SK-N-SH (cell line): ENCODE measurements around the gene SPATA13. TPM values are rescaled to one million over a fixed set of nuclear protein-coding genes. Genes with fewer than 3 reads are reported as not detected.

ENCODE experiments used
- CTCF ChIA-PET: fragments of 300-600, 350-600 bp; formaldehyde crosslinking; extraction: SDS; loops from one replicate; lab custom pipeline; 2021; lab: Yijun Ruan, JAX
- POLR2A ChIA-PET: fragments of 350-600 bp; sonication (Branson Sonifier 250); formaldehyde crosslinking; extraction: SDS; loops from one replicate; lab custom pipeline; 2020; ENCODE audit warnings: antibody characterized with exemption, inconsistent platforms; lab: Yijun Ruan, JAX
- DNase-seq: peaks from one replicate; pipeline ENCODE4 v3.0.0; 2012
- H2AFZ ChIP-seq: fragments of 200-600 bp; sonication (generic); 2 replicates; pipeline ENCODE4 v1.8.1; 2016; ENCODE audit warnings: antibody characterized with exemption, mild to moderate bottlenecking, low read depth
- H3F3A ChIP-seq: fragments of 200-600 bp; sonication (generic); replicated peaks from 2 replicates; pipeline ENCODE3; 2016; ENCODE audit warnings: antibody characterized with exemption, mild to moderate bottlenecking; ENCODE audit not compliant: insufficient read depth
- H3K27ac ChIP-seq, 2 experiments: fragments of 200-500 bp in 1 of 2; fragments of 200-600 bp in 1 of 2; sonication (Bioruptor generic) in 1 of 2; sonication (generic), shearing (Covaris generic) in 1 of 2; 2 replicates each; pipeline versions ENCODE4 v1.5.1 to v1.6.1; 2014 to 2016; ENCODE audit warnings: low read depth in 2 of 2, inconsistent platforms in 1 of 2, low read length in 1 of 2, mild to moderate bottlenecking in 1 of 2, mixed read lengths in 1 of 2
- H3K27me3 ChIP-seq: fragments of 200-600 bp; sonication (generic), shearing (Covaris generic); 2 replicates; pipeline ENCODE4 v1.6.1; 2016; ENCODE audit warnings: mixed run types; ENCODE audit not compliant: insufficient read depth
- H3K36me3 ChIP-seq, 2 experiments: fragments of 200-500 bp in 1 of 2; fragments of 200-600 bp in 1 of 2; sonication (Bioruptor generic) in 1 of 2; sonication (generic) in 1 of 2; replicated peaks in 1 of 2; 2 replicates each; pipeline versions ENCODE3 to v1.5.1; 2014 to 2016; ENCODE audit warnings: low read length in 1 of 2, mild to moderate bottlenecking in 1 of 2; ENCODE audit not compliant: insufficient read depth in 2 of 2, control insufficient read depth in 1 of 2
- H3K4me1 ChIP-seq, 2 experiments: fragments of 200-500 bp in 1 of 2; fragments of 200-600 bp in 1 of 2; sonication (Bioruptor generic) in 1 of 2; sonication (generic), shearing (Covaris generic) in 1 of 2; 2 replicates each; pipeline versions ENCODE4 v1.5.1 to v1.6.1; 2014 to 2016; ENCODE audit warnings: low read depth in 1 of 2, low read length in 1 of 2, mixed run types in 1 of 2; ENCODE audit not compliant: insufficient read depth in 2 of 2, control insufficient read depth in 1 of 2
- H3K4me2 ChIP-seq: fragments of 200-600 bp; sonication (generic), shearing (Covaris generic); 2 replicates; pipeline ENCODE4 v1.6.1; 2017; ENCODE audit warnings: mixed run types
- H3K4me3 ChIP-seq, 2 experiments: fragments of 200-500 bp in 1 of 2; fragments of 200-600 bp in 1 of 2; sonication (Bioruptor generic) in 1 of 2; sonication (generic), shearing (Covaris generic) in 1 of 2; 2 replicates each; pipeline versions ENCODE4 v1.5.1 to v1.8.1; 2014 to 2016; ENCODE audit warnings: low read depth in 2 of 2, inconsistent platforms in 1 of 2, low read length in 1 of 2, mild to moderate bottlenecking in 1 of 2, mixed read lengths in 1 of 2, moderate library complexity in 1 of 2
- H3K79me2 ChIP-seq: fragments of 200-600 bp; sonication (generic); 2 replicates; pipeline ENCODE4 v1.8.1; 2017; ENCODE audit warnings: mild to moderate bottlenecking; ENCODE audit not compliant: insufficient read depth
- H3K9ac ChIP-seq: fragments of 200-600 bp; sonication (generic); 2 replicates; pipeline ENCODE4 v1.6.1; 2017; ENCODE audit warnings: mixed run types
- H3K9me2 ChIP-seq: fragments of 200-600 bp; sonication (generic); 2 replicates; pipeline ENCODE4 v1.6.1; 2017; ENCODE audit warnings: mixed run types
- H3K9me3 ChIP-seq: fragments of 200-600 bp; sonication (generic); 2 replicates; pipeline ENCODE4 v1.6.1; 2017; ENCODE audit warnings: mixed run types, mild to moderate bottlenecking, moderate library complexity
- H4K20me1 ChIP-seq: fragments of 200-600 bp; sonication (generic); 2 replicates; pipeline ENCODE4 v1.6.1; 2017; ENCODE audit warnings: mild to moderate bottlenecking, mixed run types; ENCODE audit not compliant: insufficient read depth
- CHD2 ChIP-seq: fragments of 150-350 bp; IDR thresholded peaks from 2 replicates; pipeline ENCODE4 v1.6.1; 2018; ENCODE audit warnings: low read length; ENCODE audit not compliant: partially characterized antibody
- EP300 ChIP-seq, 2 experiments: IDR thresholded peaks; 2 replicates each; pipeline versions ENCODE4 v1.4.0 to v1.6.1; 2012; ENCODE audit warnings: borderline replicate concordance in 1 of 2, low read depth in 1 of 2, low read length in 1 of 2
- FOXJ3 ChIP-seq: sonication (generic); formaldehyde crosslinking; IDR thresholded peaks from 2 replicates; pipeline ENCODE4 v1.5.1; 2020; ENCODE audit warnings: mild to moderate bottlenecking, missing genetic modification reagents
- FOXM1 ChIP-seq: IDR thresholded peaks from 2 replicates; pipeline ENCODE4 v1.4.0; 2012; ENCODE audit warnings: low read depth, mild to moderate bottlenecking
- JUND ChIP-seq: IDR thresholded peaks from 2 replicates; pipeline ENCODE4 v1.4.0; 2012
- MEF2A ChIP-seq: IDR thresholded peaks from 2 replicates; pipeline ENCODE4 v1.4.0; 2012; ENCODE audit warnings: low read depth, borderline replicate concordance
- MXI1 ChIP-seq: IDR thresholded peaks from 2 replicates; pipeline ENCODE4 v1.6.1; 2012; ENCODE audit warnings: mild to moderate bottlenecking, low read depth, low read length, improper control_type of control experiment
- NFIC ChIP-seq: IDR thresholded peaks from 2 replicates; pipeline ENCODE4 v1.4.0; 2012; ENCODE audit warnings: borderline replicate concordance
- POLR2AphosphoS5 ChIP-seq: IDR thresholded peaks from 2 replicates; pipeline ENCODE4 v1.6.1; 2012; ENCODE audit warnings: low read depth, low read length
- RFX5 ChIP-seq: IDR thresholded peaks from 2 replicates; pipeline ENCODE4 v1.6.1; 2012; ENCODE audit warnings: mild to moderate bottlenecking, improper control_type of control experiment, low read length
- RXRA ChIP-seq: IDR thresholded peaks from 2 replicates; pipeline ENCODE4 v1.4.0; 2012; ENCODE audit warnings: low read depth, mild to moderate bottlenecking, borderline replicate concordance
- WGBS: methylation state at CpG from one replicate; pipeline ENCODE4 v1.1.6; 2017; ENCODE audit warnings: low lambda C conversion rate; 5-methylcytosine and 5-hydroxymethylcytosine counted together
- polyA plus RNA-seq, 3 experiments: library from polyadenylated mRNA; depleted of rRNA; stranded (reverse); fragments of >200 nt; gene quantifications; 2 replicates each; pipeline ENCODE4 v1.2.3, GENCODE V29; 2012
- TF ChIP-seq, protein P1 (sequence below): IDR thresholded peaks from 2 replicates; pipeline ENCODE4 v1.4.0; 2012; ENCODE audit warnings: low read depth, borderline replicate concordance
- TF ChIP-seq, protein P2 (sequence below): IDR thresholded peaks from 2 replicates; pipeline ENCODE4 v1.6.1; 2012; ENCODE audit warnings: mild to moderate bottlenecking, low read depth, low read length, moderate library complexity
- TF ChIP-seq, protein P3 (sequence below): IDR thresholded peaks from 2 replicates; pipeline ENCODE4 v1.4.0; 2012; ENCODE audit warnings: low read depth
- TF ChIP-seq, protein P4 (sequence below): IDR thresholded peaks from 2 replicates; pipeline ENCODE4 v1.4.0; 2012; ENCODE audit warnings: low read depth, borderline replicate concordance
- TF ChIP-seq, protein P5 (sequence below): fragments of 150-350 bp; IDR thresholded peaks from 2 replicates; pipeline ENCODE4 v1.6.1; 2016; ENCODE audit warnings: mild to moderate bottlenecking, low read depth, low read length

The SPATA13 gene
- polyA plus RNA-seq, 1 of the 3 experiments (the other 2 are of a cell fraction): 4.3 TPM

DNA sequence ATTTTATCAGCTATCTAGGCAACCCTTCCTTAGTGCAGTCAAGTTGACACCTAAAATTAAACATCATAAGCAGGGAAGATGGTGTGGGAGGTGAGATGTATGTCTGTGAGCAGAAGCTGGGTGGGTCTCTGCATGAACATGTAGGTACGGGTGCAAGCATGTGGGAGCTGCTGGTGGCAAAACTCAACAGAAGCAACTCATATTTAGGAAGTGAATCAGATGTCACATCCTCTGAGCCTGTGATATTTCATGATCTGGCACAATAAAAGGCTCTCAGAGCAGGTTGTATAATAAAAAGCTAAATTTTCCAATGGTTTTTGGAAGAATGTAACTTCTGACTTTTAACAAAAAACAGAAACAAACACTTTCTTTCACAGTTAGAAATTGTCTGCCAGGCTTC lies 193.2 kb downstream of the SPATA13 start:
- DNase-seq: no peak
- Histone ChIP-seq H3F3A (no peaks in the 10 kb centered on the region), H3K9ac (no peak overlapping the region), H3K4me3 (no peak overlapping the region), H3K4me2 (no peak overlapping the region), H3K9me3 (no peaks in the 10 kb centered on the region), H4K20me1 (no peaks in the 10 kb centered on the region), H3K4me1 (no peaks in the 10 kb centered on the region), H3K9me2 (no peaks in the 10 kb centered on the region), H3K36me3 (no peaks in the 10 kb centered on the region), H2AFZ (no peak overlapping the region), H3K79me2 (no peaks in the 10 kb centered on the region)
- POLR2A ChIA-PET: no interaction called here
- 62% methylated on average over 1 of the region's 1 CpG for WGBS
- no peak for TF ChIP-seq MEF2A
- no peak for TF ChIP-seq RFX5
- TF ChIP-seq, all 33 proteins: peak for 0
- H3K27ac ChIP-seq: no peak overlapping the region
- CTCF ChIA-PET: no interaction called here
- no peaks in the 10 kb centered on the region for H3K27me3 ChIP-seq

DNA sequence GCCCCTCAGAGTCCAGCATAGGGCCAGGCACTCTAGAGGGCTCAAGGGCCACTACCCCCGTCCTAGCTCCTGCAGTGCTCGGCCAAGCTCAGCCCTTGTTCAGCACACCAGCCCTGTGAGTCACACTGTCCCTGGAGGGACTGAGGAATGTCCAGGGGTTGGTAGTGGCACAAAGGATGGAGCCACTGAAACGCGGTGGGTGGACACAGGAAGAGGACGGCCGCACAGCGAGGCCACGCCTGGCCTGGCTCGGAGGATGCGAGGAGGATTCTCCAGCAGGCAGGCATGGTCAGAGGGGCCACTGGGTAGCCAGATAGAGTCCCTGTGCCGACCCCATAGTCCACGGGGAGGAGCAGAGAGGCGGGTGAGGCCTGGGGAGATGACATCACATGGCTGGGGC lies 194.6 kb downstream of the SPATA13 start:
- H3K4me1 ChIP-seq: no peaks in the 10 kb centered on the region
- no peak overlapping the region for H3K9ac ChIP-seq
- WGBS: 84% methylated on average over 10 of the region's 13 CpGs
- no peaks in the 10 kb centered on the region for H4K20me1 ChIP-seq
- TF ChIP-seq JUND: no peak
- TF ChIP-seq MXI1: no peak
- no peak for TF ChIP-seq FOXJ3
- TF ChIP-seq, protein P1, sequence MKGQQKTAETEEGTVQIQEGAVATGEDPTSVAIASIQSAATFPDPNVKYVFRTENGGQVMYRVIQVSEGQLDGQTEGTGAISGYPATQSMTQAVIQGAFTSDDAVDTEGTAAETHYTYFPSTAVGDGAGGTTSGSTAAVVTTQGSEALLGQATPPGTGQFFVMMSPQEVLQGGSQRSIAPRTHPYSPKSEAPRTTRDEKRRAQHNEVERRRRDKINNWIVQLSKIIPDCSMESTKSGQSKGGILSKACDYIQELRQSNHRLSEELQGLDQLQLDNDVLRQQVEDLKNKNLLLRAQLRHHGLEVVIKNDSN: no peak
- TF ChIP-seq NFIC: no peak
- TF ChIP-seq, protein P2, sequence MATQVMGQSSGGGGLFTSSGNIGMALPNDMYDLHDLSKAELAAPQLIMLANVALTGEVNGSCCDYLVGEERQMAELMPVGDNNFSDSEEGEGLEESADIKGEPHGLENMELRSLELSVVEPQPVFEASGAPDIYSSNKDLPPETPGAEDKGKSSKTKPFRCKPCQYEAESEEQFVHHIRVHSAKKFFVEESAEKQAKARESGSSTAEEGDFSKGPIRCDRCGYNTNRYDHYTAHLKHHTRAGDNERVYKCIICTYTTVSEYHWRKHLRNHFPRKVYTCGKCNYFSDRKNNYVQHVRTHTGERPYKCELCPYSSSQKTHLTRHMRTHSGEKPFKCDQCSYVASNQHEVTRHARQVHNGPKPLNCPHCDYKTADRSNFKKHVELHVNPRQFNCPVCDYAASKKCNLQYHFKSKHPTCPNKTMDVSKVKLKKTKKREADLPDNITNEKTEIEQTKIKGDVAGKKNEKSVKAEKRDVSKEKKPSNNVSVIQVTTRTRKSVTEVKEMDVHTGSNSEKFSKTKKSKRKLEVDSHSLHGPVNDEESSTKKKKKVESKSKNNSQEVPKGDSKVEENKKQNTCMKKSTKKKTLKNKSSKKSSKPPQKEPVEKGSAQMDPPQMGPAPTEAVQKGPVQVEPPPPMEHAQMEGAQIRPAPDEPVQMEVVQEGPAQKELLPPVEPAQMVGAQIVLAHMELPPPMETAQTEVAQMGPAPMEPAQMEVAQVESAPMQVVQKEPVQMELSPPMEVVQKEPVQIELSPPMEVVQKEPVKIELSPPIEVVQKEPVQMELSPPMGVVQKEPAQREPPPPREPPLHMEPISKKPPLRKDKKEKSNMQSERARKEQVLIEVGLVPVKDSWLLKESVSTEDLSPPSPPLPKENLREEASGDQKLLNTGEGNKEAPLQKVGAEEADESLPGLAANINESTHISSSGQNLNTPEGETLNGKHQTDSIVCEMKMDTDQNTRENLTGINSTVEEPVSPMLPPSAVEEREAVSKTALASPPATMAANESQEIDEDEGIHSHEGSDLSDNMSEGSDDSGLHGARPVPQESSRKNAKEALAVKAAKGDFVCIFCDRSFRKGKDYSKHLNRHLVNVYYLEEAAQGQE: no peak
- TF ChIP-seq CHD2: no peak
- TF ChIP-seq RFX5: no peak
- no peak for TF ChIP-seq FOXM1
- TF ChIP-seq, protein P3, sequence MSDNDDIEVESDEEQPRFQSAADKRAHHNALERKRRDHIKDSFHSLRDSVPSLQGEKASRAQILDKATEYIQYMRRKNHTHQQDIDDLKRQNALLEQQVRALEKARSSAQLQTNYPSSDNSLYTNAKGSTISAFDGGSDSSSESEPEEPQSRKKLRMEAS: no peak
- TF ChIP-seq, protein P4, sequence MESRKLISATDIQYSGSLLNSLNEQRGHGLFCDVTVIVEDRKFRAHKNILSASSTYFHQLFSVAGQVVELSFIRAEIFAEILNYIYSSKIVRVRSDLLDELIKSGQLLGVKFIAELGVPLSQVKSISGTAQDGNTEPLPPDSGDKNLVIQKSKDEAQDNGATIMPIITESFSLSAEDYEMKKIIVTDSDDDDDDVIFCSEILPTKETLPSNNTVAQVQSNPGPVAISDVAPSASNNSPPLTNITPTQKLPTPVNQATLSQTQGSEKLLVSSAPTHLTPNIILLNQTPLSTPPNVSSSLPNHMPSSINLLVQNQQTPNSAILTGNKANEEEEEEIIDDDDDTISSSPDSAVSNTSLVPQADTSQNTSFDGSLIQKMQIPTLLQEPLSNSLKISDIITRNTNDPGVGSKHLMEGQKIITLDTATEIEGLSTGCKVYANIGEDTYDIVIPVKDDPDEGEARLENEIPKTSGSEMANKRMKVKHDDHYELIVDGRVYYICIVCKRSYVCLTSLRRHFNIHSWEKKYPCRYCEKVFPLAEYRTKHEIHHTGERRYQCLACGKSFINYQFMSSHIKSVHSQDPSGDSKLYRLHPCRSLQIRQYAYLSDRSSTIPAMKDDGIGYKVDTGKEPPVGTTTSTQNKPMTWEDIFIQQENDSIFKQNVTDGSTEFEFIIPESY: no peak
- TF ChIP-seq EP300 (IDR thresholded peaks at IDR 0.05; ENCODE audit: borderline replicate concordance in 1 of 2, low read depth in 1 of 2, low read length in 1 of 2): no peak
- no peak for TF ChIP-seq RXRA
- TF ChIP-seq, protein P5, sequence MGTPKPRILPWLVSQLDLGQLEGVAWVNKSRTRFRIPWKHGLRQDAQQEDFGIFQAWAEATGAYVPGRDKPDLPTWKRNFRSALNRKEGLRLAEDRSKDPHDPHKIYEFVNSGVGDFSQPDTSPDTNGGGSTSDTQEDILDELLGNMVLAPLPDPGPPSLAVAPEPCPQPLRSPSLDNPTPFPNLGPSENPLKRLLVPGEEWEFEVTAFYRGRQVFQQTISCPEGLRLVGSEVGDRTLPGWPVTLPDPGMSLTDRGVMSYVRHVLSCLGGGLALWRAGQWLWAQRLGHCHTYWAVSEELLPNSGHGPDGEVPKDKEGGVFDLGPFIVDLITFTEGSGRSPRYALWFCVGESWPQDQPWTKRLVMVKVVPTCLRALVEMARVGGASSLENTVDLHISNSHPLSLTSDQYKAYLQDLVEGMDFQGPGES: no peak
- TF ChIP-seq POLR2AphosphoS5: no peak
- H3K9me3 ChIP-seq: no peaks in the 10 kb centered on the region
- H3F3A ChIP-seq: no peaks in the 10 kb centered on the region
- H2AFZ ChIP-seq: no peak overlapping the region
- ChIA-PET CTCF (no interaction called here), POLR2A (no interaction called here)
- no peaks in the 10 kb centered on the region for H3K9me2 ChIP-seq
- H3K27ac ChIP-seq: no peak overlapping the region
- H3K36me3 ChIP-seq: no peaks in the 10 kb centered on the region
- no peak for DNase-seq
- H3K4me3 ChIP-seq: no peak overlapping the region
- H3K79me2 ChIP-seq: no peaks in the 10 kb centered on the region
- no peaks in the 10 kb centered on the region for H3K27me3 ChIP-seq
- no peak overlapping the region for H3K4me2 ChIP-seq
